Fibroblast of mammary gland (primary cell): ENCODE results near the gene ETNK2.
A peak's percentile ranks its signal among the peaks of the same experiment; 100 is the strongest.

Experiments
- DNase-seq: peaks from one replicate; pipeline ENCODE4 v3.0.0-alpha.2; 2010; ENCODE audit warnings: low read depth
- H3K4me3 ChIP-seq: 2 replicates; pipeline ENCODE4 v1.5.1; 2011; ENCODE audit warnings: low read depth, mild to moderate bottlenecking, low read length, moderate library complexity; ENCODE audit not compliant: control insufficient read depth
- CTCF ChIP-seq: conservative IDR thresholded peaks from 2 replicates; pipeline ENCODE4 v1.5.1; 2011; ENCODE audit warnings: low read depth, low read length, inconsistent platforms; ENCODE audit not compliant: control insufficient read depth, insufficient read depth

Gene ETNK2

DNA sequence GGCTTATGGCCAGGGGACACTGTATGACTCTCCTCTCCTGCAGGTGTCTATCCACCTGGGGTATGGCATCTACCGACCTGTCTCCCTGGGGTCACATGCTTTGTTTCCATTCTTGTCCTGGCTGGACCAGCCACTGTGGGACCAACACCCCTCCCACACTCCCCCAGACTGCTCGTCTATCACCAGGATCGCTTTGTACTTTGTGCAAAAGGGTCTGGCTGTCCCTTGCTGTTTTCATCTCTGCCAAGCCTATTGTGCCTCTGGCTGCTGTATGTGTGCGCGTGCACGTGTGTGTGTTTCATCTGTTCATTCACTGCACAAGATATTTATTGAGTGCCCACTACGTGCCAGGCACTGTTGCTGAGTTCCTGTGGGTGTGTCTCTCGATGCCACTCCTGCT is 25.5 kb downstream of the ETNK2 start:
- DNase-seq: no peak
- TF ChIP-seq CTCF: no peak
- no peak overlapping the region for H3K4me3 ChIP-seq

GRCh38 chr1:204125759-204126351 is 26.0 kb downstream of the ETNK2 start:
- H3K4me3 ChIP-seq: no peak overlapping the region
- no peak for DNase-seq
- no peak for TF ChIP-seq CTCF

DNA sequence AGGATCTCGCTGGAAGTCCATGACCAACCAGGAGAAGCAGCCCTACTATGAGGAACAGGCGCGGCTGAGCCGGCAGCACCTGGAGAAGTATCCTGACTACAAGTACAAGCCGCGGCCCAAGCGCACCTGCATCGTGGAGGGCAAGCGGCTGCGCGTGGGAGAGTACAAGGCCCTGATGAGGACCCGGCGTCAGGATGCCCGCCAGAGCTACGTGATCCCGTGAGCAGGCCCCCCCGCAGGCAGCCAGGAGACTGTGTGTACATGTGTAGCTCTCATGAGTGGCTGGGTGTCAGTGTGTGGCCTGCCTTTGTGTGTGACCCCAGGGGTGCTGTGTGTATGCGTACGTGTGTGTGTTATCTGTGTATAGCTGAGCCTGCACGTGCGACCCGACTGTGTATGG is 27.2 kb downstream of the ETNK2 start:
- TF ChIP-seq CTCF: no peak
- no peak overlapping the region for H3K4me3 ChIP-seq
- no peak for DNase-seq

GRCh38 chr1:204123376-204123775 is 28.5 kb downstream of the ETNK2 start:
- TF ChIP-seq CTCF: peak; percentile 45
- peak; percentile 19 for DNase-seq

GRCh38 chr1:204121840-204122555 is 29.8 kb downstream of the ETNK2 start:
- no peak overlapping the region for H3K4me3 ChIP-seq
- TF ChIP-seq CTCF: no peak
- no peak for DNase-seq

More at GRCh38 chr1:204123376-204123775, 28.5 kb downstream of the ETNK2 start:
- H3K4me3 ChIP-seq: no peak overlapping the region

- H3K4me3 ChIP-seq: no peak overlapping the region
- no peak for TF ChIP-seq CTCF
- no peak for DNase-seq
Observed at GRCh38 chr1:204116539-204116938, 35.3 kb downstream of the ETNK2 start.
